Measurements from ENCODE around the gene MCC.
"Not testable (repeated sequence)": the region's sequence is repeated elsewhere in the genome, so short reads cannot be mapped to it uniquely, and the experiment has no call there.

Gene MCC

GRCh38 chr5:113081881-113082546 is 406.2 kb downstream of the MCC start:
- TF ChIP-seq CSDC2 (CRISPR knock-in tag; IDR thresholded peaks at IDR 0.05) (no peak), RARB (CRISPR knock-in tag; IDR thresholded peaks at IDR 0.05) (no peak), ZFP3 (CRISPR knock-in tag; IDR thresholded peaks at IDR 0.05) (no peak), TOX (CRISPR knock-in tag; IDR thresholded peaks at IDR 0.05; ENCODE audit: borderline replicate concordance) (no peak), ZNF565 (CRISPR knock-in tag; conservative IDR thresholded peaks at IDR 0.05; ENCODE audit: low read depth) (no peak), ARNTL (CRISPR knock-in tag; IDR thresholded peaks at IDR 0.05; ENCODE audit: borderline replicate concordance, low read depth) (no peak), GLIS3 (CRISPR knock-in tag; IDR thresholded peaks at IDR 0.05) (no peak), PPARA (CRISPR knock-in tag; IDR thresholded peaks at IDR 0.05; ENCODE audit: borderline replicate concordance) (no peak)
- peak; percentile 78 for ATAC-seq

- TF ChIP-seq TCF4 (CRISPR knock-in tag; IDR thresholded peaks at IDR 0.05; ENCODE audit: borderline replicate concordance): no peak; the same call in 1 of the 2 replicates
- TF ChIP-seq ZFP3 (CRISPR knock-in tag; IDR thresholded peaks at IDR 0.05): no peak
- no peak for TF ChIP-seq PPARA (CRISPR knock-in tag; IDR thresholded peaks at IDR 0.05; ENCODE audit: borderline replicate concordance)
- no peak for TF ChIP-seq ZNF565 (CRISPR knock-in tag; conservative IDR thresholded peaks at IDR 0.05; ENCODE audit: low read depth)
- no peak for TF ChIP-seq RARB (CRISPR knock-in tag; IDR thresholded peaks at IDR 0.05)
- no peak for TF ChIP-seq TSHZ2 (CRISPR knock-in tag; IDR thresholded peaks at IDR 0.05)
- TF ChIP-seq OSR1 (CRISPR knock-in tag; IDR thresholded peaks at IDR 0.05): no peak
- TF ChIP-seq SNAI2 (CRISPR knock-in tag; IDR thresholded peaks at IDR 0.05): no peak
- TF ChIP-seq ISL1 (CRISPR knock-in tag; IDR thresholded peaks at IDR 0.05): no peak
- TF ChIP-seq GLIS3 (CRISPR knock-in tag; IDR thresholded peaks at IDR 0.05): no peak
- TF ChIP-seq CREB5 (CRISPR knock-in tag; IDR thresholded peaks at IDR 0.05; ENCODE audit: low read depth): no peak
- TF ChIP-seq ESRRG (CRISPR knock-in tag; IDR thresholded peaks at IDR 0.05): no peak
- TF ChIP-seq, protein P1, sequence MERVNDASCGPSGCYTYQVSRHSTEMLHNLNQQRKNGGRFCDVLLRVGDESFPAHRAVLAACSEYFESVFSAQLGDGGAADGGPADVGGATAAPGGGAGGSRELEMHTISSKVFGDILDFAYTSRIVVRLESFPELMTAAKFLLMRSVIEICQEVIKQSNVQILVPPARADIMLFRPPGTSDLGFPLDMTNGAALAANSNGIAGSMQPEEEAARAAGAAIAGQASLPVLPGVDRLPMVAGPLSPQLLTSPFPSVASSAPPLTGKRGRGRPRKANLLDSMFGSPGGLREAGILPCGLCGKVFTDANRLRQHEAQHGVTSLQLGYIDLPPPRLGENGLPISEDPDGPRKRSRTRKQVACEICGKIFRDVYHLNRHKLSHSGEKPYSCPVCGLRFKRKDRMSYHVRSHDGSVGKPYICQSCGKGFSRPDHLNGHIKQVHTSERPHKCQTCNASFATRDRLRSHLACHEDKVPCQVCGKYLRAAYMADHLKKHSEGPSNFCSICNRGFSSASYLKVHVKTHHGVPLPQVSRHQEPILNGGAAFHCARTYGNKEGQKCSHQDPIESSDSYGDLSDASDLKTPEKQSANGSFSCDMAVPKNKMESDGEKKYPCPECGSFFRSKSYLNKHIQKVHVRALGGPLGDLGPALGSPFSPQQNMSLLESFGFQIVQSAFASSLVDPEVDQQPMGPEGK (CRISPR knock-in tag; IDR thresholded peaks at IDR 0.05; ENCODE audit: borderline replicate concordance): no peak
- TF ChIP-seq TOX (CRISPR knock-in tag; IDR thresholded peaks at IDR 0.05; ENCODE audit: borderline replicate concordance): no peak
- TF ChIP-seq, protein P2, sequence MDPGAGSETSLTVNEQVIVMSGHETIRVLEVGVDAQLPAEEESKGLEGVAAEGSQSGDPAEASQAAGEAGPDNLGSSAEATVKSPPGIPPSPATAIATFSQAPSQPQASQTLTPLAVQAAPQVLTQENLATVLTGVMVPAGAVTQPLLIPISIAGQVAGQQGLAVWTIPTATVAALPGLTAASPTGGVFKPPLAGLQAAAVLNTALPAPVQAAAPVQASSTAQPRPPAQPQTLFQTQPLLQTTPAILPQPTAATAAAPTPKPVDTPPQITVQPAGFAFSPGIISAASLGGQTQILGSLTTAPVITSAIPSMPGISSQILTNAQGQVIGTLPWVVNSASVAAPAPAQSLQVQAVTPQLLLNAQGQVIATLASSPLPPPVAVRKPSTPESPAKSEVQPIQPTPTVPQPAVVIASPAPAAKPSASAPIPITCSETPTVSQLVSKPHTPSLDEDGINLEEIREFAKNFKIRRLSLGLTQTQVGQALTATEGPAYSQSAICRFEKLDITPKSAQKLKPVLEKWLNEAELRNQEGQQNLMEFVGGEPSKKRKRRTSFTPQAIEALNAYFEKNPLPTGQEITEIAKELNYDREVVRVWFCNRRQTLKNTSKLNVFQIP (CRISPR knock-in tag; IDR thresholded peaks at IDR 0.05; ENCODE audit: borderline replicate concordance, low read depth): no peak
- no peak for TF ChIP-seq ZNF8 (CRISPR knock-in tag; IDR thresholded peaks at IDR 0.05)
- TF ChIP-seq ZNF70 (CRISPR knock-in tag; IDR thresholded peaks at IDR 0.05): no peak
- no peak for TF ChIP-seq BACH2 (CRISPR knock-in tag; IDR thresholded peaks at IDR 0.05; ENCODE audit: borderline replicate concordance)
- TF ChIP-seq CSDC2 (CRISPR knock-in tag; IDR thresholded peaks at IDR 0.05): no peak
- no peak for TF ChIP-seq ARNTL (CRISPR knock-in tag; IDR thresholded peaks at IDR 0.05; ENCODE audit: borderline replicate concordance, low read depth)
- no peak for ATAC-seq
These were observed 407.0 kb downstream of the MCC start for GRCh38 chr5:113081091-113081839.

GRCh38 chr5:113076649-113077048 is 411.6 kb downstream of the MCC start:
- ATAC-seq: not testable (repeated sequence)
